Ishikawa (cell line): ENCODE data around the gene KRTAP10-7.

ENCODE experiments used
- CEBPB ChIP-seq: IDR thresholded peaks from 2 replicates; pipeline ENCODE4 v1.6.1; 2012
- CREB1 ChIP-seq: IDR thresholded peaks from 2 replicates; pipeline ENCODE4 v1.6.1; 2012; ENCODE audit warnings: low read depth
- EGR1 ChIP-seq: IDR thresholded peaks from 2 replicates; pipeline ENCODE4 v1.6.1; 2012
- EP300 ChIP-seq: IDR thresholded peaks from 2 replicates; pipeline ENCODE4 v1.6.1; 2012; ENCODE audit warnings: borderline replicate concordance
- FOXM1 ChIP-seq: IDR thresholded peaks from 2 replicates; pipeline ENCODE4 v1.6.1; 2012; ENCODE audit warnings: low read depth, borderline replicate concordance
- MAX ChIP-seq: IDR thresholded peaks from 2 replicates; pipeline ENCODE4 v1.6.1; 2012
- NFIC ChIP-seq: IDR thresholded peaks from 2 replicates; pipeline ENCODE4 v1.6.1; 2012
- RAD21 ChIP-seq: IDR thresholded peaks from 2 replicates; pipeline ENCODE4 v1.6.1; 2012; ENCODE audit warnings: low read depth
- REST ChIP-seq: IDR thresholded peaks from 2 replicates; pipeline ENCODE4 v1.6.1; 2012; ENCODE audit warnings: low read depth, mild to moderate bottlenecking
- TAF1 ChIP-seq: IDR thresholded peaks from 2 replicates; pipeline ENCODE4 v1.6.1; 2012; ENCODE audit warnings: low read depth, mild to moderate bottlenecking
- TCF12 ChIP-seq: IDR thresholded peaks from 2 replicates; pipeline ENCODE4 v1.6.1; 2012; ENCODE audit warnings: low read depth
- TEAD4 ChIP-seq: IDR thresholded peaks from 2 replicates; pipeline ENCODE4 v1.6.1; 2012
- USF1 ChIP-seq: IDR thresholded peaks from 2 replicates; pipeline ENCODE4 v1.6.1; 2012
- YY1 ChIP-seq: IDR thresholded peaks from 2 replicates; pipeline ENCODE4 v1.6.1; 2012; ENCODE audit warnings: low read depth
- ZBTB7A ChIP-seq: IDR thresholded peaks from 2 replicates; pipeline ENCODE4 v1.6.1; 2012; ENCODE audit warnings: low read depth

Gene KRTAP10-7

GRCh38 chr21:44571296-44571695, 29.1 kb upstream of the KRTAP10-7 start:
- no peak for TF ChIP-seq TCF12

- TF ChIP-seq TAF1 (no peak), EGR1 (no peak), CREB1 (no peak), ZBTB7A (no peak), REST (no peak), EP300 (no peak), CEBPB (no peak), RAD21 (no peak), TEAD4 (no peak), MAX (no peak), YY1 (no peak)
Measured at GRCh38 chr21:44571844-44572782, 28.3 kb upstream of the KRTAP10-7 start.

- TF ChIP-seq EP300 (no peak), USF1 (no peak), TEAD4 (no peak), CREB1 (no peak)
Measured at GRCh38 chr21:44572959-44573583, 27.3 kb upstream of the KRTAP10-7 start.

- peak; percentile 43; the same call in 1 of the 2 replicates for TF ChIP-seq EP300
- TF ChIP-seq TCF12, result peak; percentile 60
- peak; percentile 28; the same call in 1 of the 2 replicates for TF ChIP-seq TEAD4
- peak; percentile 78 for TF ChIP-seq NFIC
Measured at GRCh38 chr21:44573630-44574456, 26.6 kb upstream of the KRTAP10-7 start, which contains the start of gene KRTAP10-4. TSS of gene KRTAP10-4 (plus strand) at chr21:44573729. CDS start at chr21:44573759, 30 bp downstream.

- TF ChIP-seq TEAD4 (0 out of 2 replicates have a peak, but pooled peaks have one; percentile 25), TCF12 (peak; percentile 90), EGR1 (no peak; the same call in 1 of the 2 replicates), RAD21 (no peak), USF1 (0 out of 2 replicates have a peak, but pooled peaks have one; percentile 24), NFIC (peak; percentile 70; the same call in 1 of the 2 replicates), YY1 (no peak), TAF1 (no peak), CEBPB (no peak), REST (no peak), CREB1 (no peak), ZBTB7A (no peak), MAX (peak; percentile 56; the same call in 1 of the 2 replicates), EP300 (peak; percentile 68), FOXM1 (no peak)
Measured at GRCh38 chr21:44574457-44575306, 25.7 kb upstream of the KRTAP10-7 start.
